B cell (primary cell): ENCODE measurements around the gene GRID1. TPM values are rescaled to one million over a fixed set of nuclear protein-coding genes. Genes with fewer than 3 reads are reported as not detected.

ENCODE experiments used
- ATAC-seq: fragments of 200-7000 bp; cut with Tn5 transposase; one replicate; pipeline ENCODE4 v1.10.0; 2021; ENCODE audit warnings: low read depth, mild to moderate bottlenecking, moderate number of reproducible peaks, moderate library complexity
- CTCF ChIA-PET: fragments of 350-600 bp; sonication (Branson Sonifier 250); formaldehyde crosslinking; loops from one replicate; lab custom pipeline; 2021; ENCODE audit warnings: antibody characterized with exemption, inconsistent platforms; lab: Charles Lee
- POLR2A ChIA-PET: fragments of 350-600 bp; sonication (Branson Sonifier 250); formaldehyde crosslinking; loops from one replicate; lab custom pipeline; 2021; ENCODE audit warnings: antibody characterized with exemption; lab: Charles Lee
- DNase-seq: peaks from one replicate; pipeline ENCODE4 v3.0.0; 2013
- H2AFZ ChIP-seq: 2 replicates; pipeline ENCODE4 v1.6.1; 2012; ENCODE audit warnings: mild to moderate bottlenecking, low read depth, low read length; ENCODE audit not compliant: insufficient read depth, poor library complexity, severe bottlenecking
- H3K27ac ChIP-seq, 2 donors: 1 replicate in 1 of 2; 2 replicates in 1 of 2; pipeline ENCODE4 v1.5.1; 2012 to 2013; ENCODE audit warnings: low read length in 2 of 2, mild to moderate bottlenecking in 2 of 2, moderate library complexity in 1 of 2
- H3K27me3 ChIP-seq, 4 experiments: fragments of 200-600 bp in 1 of 4; sonication (generic) in 1 of 4; replicated peaks in 1 of 4; 1 replicate in 2 of 4; 2 replicates in 2 of 4; pipeline versions ENCODE4 v1.6.1 to v1.7.0; 2013 to 2016; ENCODE audit warnings: low read length in 3 of 4, mild to moderate bottlenecking in 2 of 4, mixed read lengths in 1 of 4, moderate library complexity in 1 of 4; ENCODE audit not compliant: insufficient read depth in 4 of 4, control insufficient read depth in 3 of 4; ENCODE audit errors: control extremely low read depth in 1 of 4
- H3K36me3 ChIP-seq, 2 experiments: replicated peaks in 1 of 2; 1 replicate in 1 of 2; 2 replicates in 1 of 2; pipeline versions ENCODE4 v1.6.1 to v1.7.1; 2013; ENCODE audit warnings: low read length in 1 of 2; ENCODE audit not compliant: insufficient read depth in 2 of 2, control insufficient read depth in 1 of 2; ENCODE audit errors: control extremely low read depth in 1 of 2, extremely low read depth in 1 of 2
- H3K4me1 ChIP-seq, 2 donors: fragments of 200-600 bp in 1 of 2; sonication (generic) in 1 of 2; 1 replicate in 1 of 2; 2 replicates in 1 of 2; pipeline versions ENCODE4 v1.5.1 to v1.6.1; 2013 to 2017; ENCODE audit warnings: low read length in 2 of 2; ENCODE audit not compliant: control insufficient read depth in 2 of 2, insufficient read depth in 2 of 2
- H3K4me2 ChIP-seq: replicated peaks from 2 replicates; pipeline ENCODE3; 2012; ENCODE audit warnings: mild to moderate bottlenecking, low read depth, low read length; ENCODE audit not compliant: poor library complexity, severe bottlenecking
- H3K4me3 ChIP-seq, 5 experiments: fragments of 200-600 bp in 1 of 5; sonication (generic) in 1 of 5; 1 replicate in 3 of 5; 2 replicates in 2 of 5; pipeline versions ENCODE4 v1.5.1 to v1.7.0; 2011 to 2016; ENCODE audit warnings: low read length in 4 of 5, mild to moderate bottlenecking in 4 of 5, low read depth in 2 of 5, control low read depth in 1 of 5, moderate library complexity in 1 of 5; ENCODE audit not compliant: insufficient read depth in 1 of 5; ENCODE audit errors: control extremely low read depth in 1 of 5, extremely low read depth in 1 of 5
- H3K79me2 ChIP-seq: fragments of 200-600 bp; sonication (generic); one replicate; pipeline ENCODE4 v1.6.0; 2016; ENCODE audit warnings: low read length; ENCODE audit not compliant: control insufficient read depth, insufficient read depth
- H3K9ac ChIP-seq: fragments of 200-600 bp; sonication (generic); 2 replicates; pipeline ENCODE4 v1.6.1; 2017; ENCODE audit warnings: mild to moderate bottlenecking, low read length, moderate library complexity
- H3K9me3 ChIP-seq, 3 donors: one replicate each; pipeline versions ENCODE4 v1.6.1 to v1.7.1; 2013; ENCODE audit warnings: low read length in 2 of 3; ENCODE audit not compliant: control insufficient read depth in 2 of 3, insufficient read depth in 1 of 3; ENCODE audit errors: control extremely low read depth in 1 of 3
- H4K20me1 ChIP-seq: 2 replicates; pipeline ENCODE4 v1.6.0; 2012; ENCODE audit warnings: mild to moderate bottlenecking, low read length; ENCODE audit not compliant: insufficient read depth, control insufficient read depth, poor library complexity, severe bottlenecking
- H3K27ac Mint-ChIP-seq: one replicate; pipeline ENCODE4 v1.8.0; 2021; ENCODE audit warnings: mixed read lengths
- H3K27me3 Mint-ChIP-seq: one replicate; pipeline ENCODE4 v1.8.0; 2021; ENCODE audit warnings: mixed read lengths
- H3K4me1 Mint-ChIP-seq: one replicate; pipeline ENCODE4 v1.8.0; 2021; ENCODE audit warnings: mixed read lengths
- H3K4me3 Mint-ChIP-seq: one replicate; pipeline ENCODE4 v1.8.0; 2021; ENCODE audit warnings: mixed read lengths
- H3K9me3 Mint-ChIP-seq: one replicate; pipeline ENCODE4 v1.8.0; 2022; ENCODE audit warnings: mixed read lengths; ENCODE audit not compliant: insufficient read depth
- CTCF ChIP-seq: fragments of 200-600 bp; IDR thresholded peaks from one replicate; pipeline ENCODE4 v1.8.0; 2022; ENCODE audit warnings: antibody characterized with exemption, mild to moderate bottlenecking
- EZH2 ChIP-seq: IDR thresholded peaks from 2 replicates; pipeline ENCODE4 v1.6.1; 2012; ENCODE audit warnings: borderline replicate concordance, low read depth, mild to moderate bottlenecking, moderate library complexity, low read length; ENCODE audit not compliant: insufficient read depth, poor library complexity, severe bottlenecking
- WGBS: methylation state at CpG from one replicate; pipeline ENCODE4 v1.1.5; 2013; ENCODE audit warnings: missing lambda C conversion rate; ENCODE audit not compliant: insufficient coverage; 5-methylcytosine and 5-hydroxymethylcytosine counted together
- intact Hi-C: fragments of 100-400 bp; cut with micrococcal nuclease; formaldehyde crosslinking; loops from one replicate; pipeline ENCODE4 v1.10.0; 2022
- polyA plus RNA-seq: library from polyadenylated mRNA; depleted of rRNA; stranded (reverse); fragments of >200 nt; gene quantifications from 2 replicates; pipeline ENCODE4 v1.2.3, GENCODE V29; 2012
- total RNA-seq, 2 donors: library from RNA; stranded (reverse); fragments of 120-200 nt in 1 of 2; gene quantifications; 1 replicate in 1 of 2; 2 replicates in 1 of 2; pipeline versions ENCODE4 v1.2.3 to v1.2.4, GENCODE V29; 2013 to 2022

GRID1 gene
- total and polyA plus RNA-seq, 2 donors (not counting 1 experiment from before 2014, with no cell fraction given): not detected

- no peak overlapping the region for H2AFZ ChIP-seq
- no peak for TF ChIP-seq EZH2
- TF ChIP-seq CTCF: no peak
- no peak overlapping the region for H3K9ac ChIP-seq
- H3K27me3 Mint-ChIP-seq: peaks cover 60% of the 10 kb centered on the region
- CTCF ChIA-PET: interaction anchor here (1.5 kb wide), 1 partner anchor 1828 kb away, joined by 4 read pairs; no protein-coding TSS in a partner anchor
- H3K4me3 ChIP-seq: no peak overlapping the region
- H3K4me3 Mint-ChIP-seq: peak overlapping the region; percentile 53
- peaks cover 25% of the 10 kb centered on the region for H3K4me1 Mint-ChIP-seq
- no peaks in the 10 kb centered on the region for H4K20me1 ChIP-seq
- H3K4me1 ChIP-seq: peaks cover 28 to 35% of the 10 kb centered on the region in 2 donors
- no peak overlapping the region for H3K27ac Mint-ChIP-seq
- H3K27ac ChIP-seq: no peak overlapping the region
- WGBS: no CpG with 5 or more reads among the region's 1 CpG
- H3K4me2 ChIP-seq: no peak overlapping the region
- no peaks in the 10 kb centered on the region for H3K79me2 ChIP-seq
- intact Hi-C loops: no loop called here
- POLR2A ChIA-PET: no interaction called here
- H3K27me3 ChIP-seq: peaks cover 0 to 73% (median 27%) of the 10 kb centered on the region in 4 experiments
- H3K9me3 Mint-ChIP-seq: no peaks in the 10 kb centered on the region
- ATAC-seq: no peak
- DNase-seq: no peak
- no peaks in the 10 kb centered on the region for H3K36me3 ChIP-seq
- H3K9me3 ChIP-seq: peaks cover 0 to 3% (median 0%) of the 10 kb centered on the region in 3 donors
Measured at GRCh38 chr10:86368046-86368445, 1.5 kb upstream of the GRID1 start.

GRCh38 chr10:86367152-86367951, 757 bp upstream of the GRID1 start:
- Mint-ChIP-seq H3K4me3 (peak overlapping the region; percentile 53), H3K4me1 (peaks cover 26% of the 10 kb centered on the region), H3K27ac (no peak overlapping the region), H3K9me3 (no peaks in the 10 kb centered on the region), H3K27me3 (peaks cover 61% of the 10 kb centered on the region)
- Histone ChIP-seq H3K36me3 (no peaks in the 10 kb centered on the region), H3K79me2 (no peaks in the 10 kb centered on the region), H3K27ac (no peak overlapping the region), H2AFZ (peak overlapping the region; percentile 62), H3K4me3 (peak overlapping the region in 4 of 5 experiments; percentile 17 to 49 (median 40)), H4K20me1 (no peaks in the 10 kb centered on the region), H3K4me2 (peak overlapping the region; percentile 82), H3K4me1 (peaks cover 28 to 35% of the 10 kb centered on the region in 2 donors), H3K27me3 (peaks cover 0 to 75% (median 27%) of the 10 kb centered on the region in 4 experiments), H3K9ac (peak overlapping the region; percentile 55), H3K9me3 (peaks cover 0 to 3% (median 0%) of the 10 kb centered on the region in 3 donors)
- TF ChIP-seq EZH2 (peak; percentile 80), CTCF (no peak)
- DNase-seq (no peak), ATAC-seq (no peak)
- WGBS: 9% methylated on average over 60 of the region's 62 CpGs
- ChIA-PET POLR2A (no interaction called here), CTCF (interaction anchor here (1.0 to 1.5 kb wide), 2 partner anchors 11 to 1827 kb away, joined by 3 to 4 read pairs; no protein-coding TSS in a partner anchor)
- intact Hi-C loops: no loop called here
